ENCODE measurements around the gene CCDC178.

CCDC178 gene

DNA sequence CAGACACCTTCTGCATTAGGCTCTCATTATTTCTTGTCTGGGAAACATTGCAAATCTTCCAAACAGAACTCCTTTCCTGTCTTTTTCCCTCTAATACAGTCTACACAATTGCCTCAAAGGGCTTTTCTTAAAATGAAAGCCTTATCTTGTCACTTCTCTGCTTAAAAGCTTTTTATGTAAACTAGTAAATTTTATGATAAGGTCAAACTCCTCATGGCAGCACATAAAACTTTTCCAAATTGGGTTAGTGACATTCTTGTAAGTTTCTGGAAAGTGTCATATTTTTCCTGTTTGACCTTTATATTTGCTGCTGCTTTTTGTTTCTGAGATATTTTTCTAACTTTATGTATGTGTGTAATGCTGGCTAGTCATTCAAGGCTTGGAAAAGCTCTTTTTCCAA, 406.3 kb downstream of the CCDC178 start:
- DNase-seq (ENCODE audit: insufficient read length) (no peak), FAIRE-seq (no peak)
- TF ChIP-seq POLR2AphosphoS5 (IDR thresholded peaks at IDR 0.05; ENCODE audit: low read depth, low read length), result no peak
- TF ChIP-seq POLR2A (IDR thresholded peaks at IDR 0.05; ENCODE audit: low read depth, low read length), result no peak
- no peak for TF ChIP-seq TAF1 (IDR thresholded peaks at IDR 0.05; ENCODE audit: borderline replicate concordance, low read depth, low read length)

DNA sequence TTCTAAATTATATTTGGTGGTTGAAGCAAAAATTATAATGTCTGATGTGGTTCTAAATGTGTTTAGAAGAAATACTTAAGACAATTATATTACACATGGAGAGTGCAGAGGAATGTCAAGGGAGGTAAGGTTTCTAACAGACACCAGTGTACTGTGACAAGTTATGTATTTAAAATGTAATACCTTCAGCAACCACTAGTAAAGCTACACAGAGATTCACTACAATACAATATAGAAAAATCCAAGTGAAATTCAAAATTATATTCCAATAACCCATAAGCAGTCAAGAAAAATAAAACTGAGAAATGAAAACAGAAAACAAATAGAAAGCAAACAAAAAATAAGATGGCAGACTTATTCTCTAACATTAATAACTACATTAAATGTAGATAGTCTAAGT, 418.2 kb downstream of the CCDC178 start:
- FAIRE-seq (no peak), DNase-seq (ENCODE audit: insufficient read length) (no peak)
- TF ChIP-seq TAF1 (IDR thresholded peaks at IDR 0.05; ENCODE audit: borderline replicate concordance, low read depth, low read length) (no peak), POLR2A (IDR thresholded peaks at IDR 0.05; ENCODE audit: low read depth, low read length) (no peak), POLR2AphosphoS5 (IDR thresholded peaks at IDR 0.05; ENCODE audit: low read depth, low read length) (no peak)

DNA sequence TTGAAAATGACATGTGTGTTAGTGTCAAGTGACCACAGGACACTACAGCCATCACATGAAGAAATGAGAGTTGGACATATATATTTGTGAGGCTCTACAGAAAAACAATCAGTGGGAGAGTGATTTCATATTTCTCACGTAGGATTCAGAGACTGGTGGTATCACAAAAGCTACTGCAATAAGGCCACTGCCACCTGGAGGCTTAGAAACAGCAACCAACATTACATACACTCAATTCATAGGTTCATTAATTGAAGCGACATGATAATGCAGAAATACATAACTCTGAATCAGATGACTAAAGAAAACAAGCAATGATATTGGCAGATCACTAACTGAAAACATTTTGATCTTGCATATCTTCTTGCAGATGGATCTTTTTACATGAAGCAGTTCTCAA, 419.6 kb downstream of the CCDC178 start:
- DNase-seq (ENCODE audit: insufficient read length) (no peak), FAIRE-seq (no peak)

DNA sequence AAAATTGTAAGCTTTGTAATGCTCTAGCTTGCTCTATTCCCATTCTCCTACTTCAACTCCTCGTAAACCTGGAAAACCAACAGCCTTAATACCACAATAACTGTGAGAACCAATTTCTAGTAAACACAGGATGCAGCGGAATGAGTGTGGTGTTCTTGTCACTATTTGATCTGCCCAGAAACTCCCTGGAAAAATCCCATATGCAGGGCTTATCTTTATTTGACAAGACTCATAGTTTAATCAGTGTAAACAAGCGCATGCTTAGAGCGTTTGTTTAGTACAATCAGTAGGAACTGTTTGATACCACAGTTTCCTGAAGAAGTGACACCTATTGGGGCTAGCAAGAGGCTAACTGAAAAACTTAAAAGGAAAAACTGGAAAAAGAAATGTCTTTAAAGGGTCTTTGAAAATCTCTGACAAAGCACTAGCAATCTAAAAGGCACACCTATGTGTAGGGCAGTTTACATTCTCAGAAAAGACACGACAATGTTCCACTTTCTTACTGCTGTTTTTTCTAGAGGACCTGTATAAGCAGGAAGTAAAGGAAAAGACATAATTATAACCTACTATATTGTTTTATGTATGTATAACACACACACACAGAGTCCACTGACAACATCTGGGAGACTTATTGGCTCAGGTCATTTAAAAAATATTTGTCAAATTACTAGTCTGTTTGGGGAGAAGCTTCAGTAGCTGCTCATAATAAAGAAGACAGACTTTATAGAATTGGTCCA, 426.3 kb downstream of the CCDC178 start:
- FAIRE-seq (no peak), DNase-seq (ENCODE audit: insufficient read length) (no peak)
- TF ChIP-seq POLR2AphosphoS5 (IDR thresholded peaks at IDR 0.05; ENCODE audit: low read depth, low read length) (no peak), TAF1 (IDR thresholded peaks at IDR 0.05; ENCODE audit: borderline replicate concordance, low read depth, low read length) (no peak), POLR2A (IDR thresholded peaks at IDR 0.05; ENCODE audit: low read depth, low read length) (no peak)

More for the DNA sequence above, 419.6 kb downstream of the CCDC178 start:
- TF ChIP-seq TAF1 (IDR thresholded peaks at IDR 0.05; ENCODE audit: borderline replicate concordance, low read depth, low read length) (no peak), POLR2AphosphoS5 (IDR thresholded peaks at IDR 0.05; ENCODE audit: low read depth, low read length) (no peak), POLR2A (IDR thresholded peaks at IDR 0.05; ENCODE audit: low read depth, low read length) (no peak)

DNA sequence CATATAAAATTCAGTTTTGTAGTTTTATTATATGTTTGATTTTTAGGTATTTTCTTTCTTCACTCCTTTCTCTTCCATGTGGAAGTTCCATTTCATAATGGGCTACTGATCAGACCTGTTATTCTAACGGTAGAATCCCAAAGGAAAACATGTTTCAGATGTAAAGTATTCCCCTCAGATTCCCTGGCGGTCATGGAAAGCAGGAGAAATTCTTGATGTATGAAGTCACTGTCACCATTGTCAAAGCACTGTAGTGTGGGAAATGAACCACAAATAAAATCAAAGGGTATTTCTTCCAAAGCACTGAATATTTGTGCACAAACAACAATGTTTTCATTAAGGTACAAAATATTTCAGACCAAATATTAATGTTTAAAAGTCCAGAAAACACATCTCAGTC, 430.4 kb downstream of the CCDC178 start:
- no peak for TF ChIP-seq TAF1 (IDR thresholded peaks at IDR 0.05; ENCODE audit: borderline replicate concordance, low read depth, low read length)
- no peak for TF ChIP-seq POLR2A (IDR thresholded peaks at IDR 0.05; ENCODE audit: low read depth, low read length)
- no peak for TF ChIP-seq POLR2AphosphoS5 (IDR thresholded peaks at IDR 0.05; ENCODE audit: low read depth, low read length)
- no peak for DNase-seq (ENCODE audit: insufficient read length)
- no peak for FAIRE-seq

DNA sequence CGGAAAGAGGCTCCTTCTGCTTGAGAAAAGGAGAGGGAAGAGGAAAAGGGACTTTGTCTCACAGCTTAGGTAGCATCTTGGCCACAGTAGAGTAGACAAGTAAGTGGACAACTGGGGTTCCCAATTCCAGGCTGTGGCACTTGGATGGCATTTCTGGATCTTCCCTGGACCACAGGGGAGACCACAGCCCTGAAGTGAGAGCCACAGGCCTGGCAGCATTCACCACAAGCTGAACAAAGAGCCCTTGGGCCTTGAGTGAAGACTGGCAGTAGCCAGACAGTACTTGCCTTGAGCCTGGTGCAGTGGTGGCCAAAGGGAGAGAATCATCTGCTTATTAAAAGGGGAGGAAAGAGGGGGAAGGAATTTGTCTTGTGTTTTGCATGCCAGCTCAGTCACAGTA, 441.6 kb downstream of the CCDC178 start:
- no peak for DNase-seq (ENCODE audit: insufficient read length)
- no peak for FAIRE-seq
- no peak for TF ChIP-seq POLR2A (IDR thresholded peaks at IDR 0.05; ENCODE audit: low read depth, low read length)
- no peak for TF ChIP-seq POLR2AphosphoS5 (IDR thresholded peaks at IDR 0.05; ENCODE audit: low read depth, low read length)
- no peak for TF ChIP-seq TAF1 (IDR thresholded peaks at IDR 0.05; ENCODE audit: borderline replicate concordance, low read depth, low read length)

DNA sequence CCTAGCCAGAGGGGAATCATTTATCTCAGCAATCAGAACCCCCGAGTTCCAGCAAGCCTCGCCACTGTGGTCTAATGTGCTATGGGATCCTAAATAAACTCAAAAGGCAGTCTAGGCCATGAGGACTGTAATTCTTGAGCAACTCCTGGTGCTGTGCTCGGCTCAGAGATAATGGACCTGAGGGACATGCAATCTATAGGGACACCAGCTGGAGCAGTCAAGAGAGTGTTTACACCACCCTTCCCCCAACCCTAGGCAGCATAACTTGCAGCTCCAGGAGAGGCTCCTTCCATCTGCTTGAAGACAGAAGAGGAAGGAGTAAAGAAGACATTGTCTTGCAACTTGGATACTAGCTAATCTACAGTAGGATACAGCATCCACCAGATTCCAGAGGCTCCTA, 442.2 kb downstream of the CCDC178 start:
- TF ChIP-seq TAF1 (IDR thresholded peaks at IDR 0.05; ENCODE audit: borderline replicate concordance, low read depth, low read length) (no peak), POLR2A (IDR thresholded peaks at IDR 0.05; ENCODE audit: low read depth, low read length) (no peak), POLR2AphosphoS5 (IDR thresholded peaks at IDR 0.05; ENCODE audit: low read depth, low read length) (no peak)
- no peak for FAIRE-seq

DNA sequence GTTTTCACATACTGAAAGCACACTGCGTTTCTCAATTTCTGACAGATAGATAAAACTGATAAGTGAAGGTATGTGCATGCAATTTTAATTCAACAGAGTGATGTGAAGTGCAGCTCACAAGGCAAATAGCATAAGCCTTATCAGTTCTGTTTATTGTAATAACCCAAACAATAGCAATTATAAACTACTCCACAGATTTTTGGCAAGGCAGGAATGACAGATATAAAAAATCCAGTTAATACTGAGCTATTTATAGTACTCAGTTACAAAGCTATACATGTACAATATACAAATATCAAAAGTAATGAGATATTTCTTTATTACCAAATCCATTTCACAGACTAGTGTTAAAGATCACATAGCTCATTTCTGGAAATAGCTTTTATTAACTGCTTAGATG, 456.8 kb downstream of the CCDC178 start:
- no peak for FAIRE-seq
- TF ChIP-seq TAF1 (IDR thresholded peaks at IDR 0.05; ENCODE audit: borderline replicate concordance, low read depth, low read length), result no peak
- no peak for TF ChIP-seq POLR2AphosphoS5 (IDR thresholded peaks at IDR 0.05; ENCODE audit: low read depth, low read length)
- no peak for TF ChIP-seq POLR2A (IDR thresholded peaks at IDR 0.05; ENCODE audit: low read depth, low read length)
- DNase-seq (ENCODE audit: insufficient read length), result no peak

More for the DNA sequence above, 442.2 kb downstream of the CCDC178 start:
- DNase-seq (ENCODE audit: insufficient read length), result no peak

DNA sequence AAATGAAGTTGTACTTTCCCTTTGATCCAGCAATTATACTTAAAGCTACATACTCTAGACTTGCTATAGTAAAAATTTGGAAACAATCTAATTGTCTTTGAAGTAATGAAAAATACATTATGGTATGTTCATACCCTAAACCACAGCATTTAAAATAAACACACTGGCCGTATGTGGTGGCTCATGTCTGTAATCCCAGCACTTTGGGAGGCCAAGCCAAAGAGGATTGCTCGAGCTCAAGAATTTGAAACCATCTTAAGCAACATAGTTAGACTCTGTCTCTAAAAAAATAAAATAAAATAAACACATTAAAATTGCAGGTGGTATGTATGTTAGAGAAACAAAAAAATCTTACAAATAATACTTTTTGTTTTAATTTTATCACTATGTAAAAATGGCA, 459.6 kb downstream of the CCDC178 start:
- DNase-seq (ENCODE audit: insufficient read length) (no peak), FAIRE-seq (no peak)
- TF ChIP-seq POLR2AphosphoS5 (IDR thresholded peaks at IDR 0.05; ENCODE audit: low read depth, low read length) (no peak), TAF1 (IDR thresholded peaks at IDR 0.05; ENCODE audit: borderline replicate concordance, low read depth, low read length) (no peak), POLR2A (IDR thresholded peaks at IDR 0.05; ENCODE audit: low read depth, low read length) (no peak)

DNA sequence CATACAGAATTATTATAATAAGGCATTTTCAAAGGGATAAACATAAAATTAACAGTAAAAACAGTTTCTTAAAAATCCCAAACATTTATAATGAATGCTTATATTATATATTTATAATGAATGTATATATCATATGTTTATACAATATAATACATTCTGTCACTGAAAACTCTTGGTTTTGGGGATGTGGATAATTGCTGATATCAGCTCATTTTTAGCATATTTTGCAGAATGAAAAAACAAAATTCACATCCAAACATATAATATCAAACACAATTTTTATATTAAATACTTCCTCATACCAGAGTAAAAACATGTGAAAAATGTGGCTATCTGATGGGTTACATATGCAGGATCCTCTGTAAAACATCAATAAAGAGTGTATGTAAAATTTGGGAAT, 465.0 kb downstream of the CCDC178 start:
- DNase-seq (ENCODE audit: insufficient read length), result no peak
- no peak for FAIRE-seq
- TF ChIP-seq POLR2AphosphoS5 (IDR thresholded peaks at IDR 0.05; ENCODE audit: low read depth, low read length) (no peak), POLR2A (IDR thresholded peaks at IDR 0.05; ENCODE audit: low read depth, low read length) (no peak), TAF1 (IDR thresholded peaks at IDR 0.05; ENCODE audit: borderline replicate concordance, low read depth, low read length) (no peak)

DNA sequence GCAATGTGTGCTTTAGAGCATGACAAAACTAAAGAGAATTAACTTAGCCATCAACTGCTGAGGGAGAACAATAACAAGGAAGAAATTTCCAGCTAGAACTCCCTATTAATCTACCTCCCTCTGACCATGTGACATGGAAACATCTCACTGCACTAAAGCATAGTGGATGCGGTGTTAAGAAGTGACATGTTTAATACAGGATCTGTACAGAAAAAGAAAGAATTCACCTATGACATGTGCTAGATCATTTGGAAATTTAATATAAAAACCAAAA, 465.4 kb downstream of the CCDC178 start:
- no peak for FAIRE-seq
- DNase-seq (ENCODE audit: insufficient read length), result no peak

DNA sequence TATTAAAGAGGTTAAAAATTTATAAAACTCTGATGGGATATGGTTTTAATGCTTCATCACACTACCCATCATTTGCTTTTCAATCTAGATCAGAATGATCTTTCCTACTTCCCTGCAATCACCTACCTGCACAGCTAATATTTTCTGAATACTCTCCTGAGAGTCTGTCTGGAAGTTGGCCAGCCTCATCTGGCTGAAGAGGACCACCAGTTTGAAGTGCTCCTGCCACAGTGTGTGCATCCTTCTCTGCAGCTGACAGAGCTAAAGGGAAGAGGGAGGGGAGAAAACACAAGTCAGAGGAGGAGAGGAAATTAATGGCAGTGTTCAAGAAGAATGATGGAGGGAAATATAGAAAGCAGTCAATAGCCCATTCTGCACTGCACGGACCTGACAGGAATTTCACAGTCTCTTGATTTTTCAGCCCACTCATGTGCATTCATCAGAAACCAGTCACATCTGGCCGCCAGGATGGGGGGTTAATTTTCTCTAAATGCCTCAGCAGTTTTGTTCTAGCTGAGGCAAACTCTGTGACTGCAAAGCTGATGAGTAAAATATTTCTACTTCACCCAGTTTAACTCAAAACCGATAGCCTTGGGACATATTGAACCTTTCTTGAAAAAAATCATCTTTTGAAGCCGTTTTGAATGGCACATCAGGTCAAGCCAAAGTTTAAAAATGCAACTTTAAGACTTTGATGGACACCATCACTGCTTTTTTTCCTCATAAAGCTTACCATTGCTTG, 465.9 kb downstream of the CCDC178 start:
- no peak for TF ChIP-seq POLR2A (IDR thresholded peaks at IDR 0.05; ENCODE audit: low read depth, low read length)
- no peak for TF ChIP-seq POLR2AphosphoS5 (IDR thresholded peaks at IDR 0.05; ENCODE audit: low read depth, low read length)
- TF ChIP-seq TAF1 (IDR thresholded peaks at IDR 0.05; ENCODE audit: borderline replicate concordance, low read depth, low read length), result no peak
- FAIRE-seq (peak; percentile 69), DNase-seq (ENCODE audit: insufficient read length) (no peak)

More for the DNA sequence above, 465.4 kb downstream of the CCDC178 start:
- no peak for TF ChIP-seq TAF1 (IDR thresholded peaks at IDR 0.05; ENCODE audit: borderline replicate concordance, low read depth, low read length)
- no peak for TF ChIP-seq POLR2A (IDR thresholded peaks at IDR 0.05; ENCODE audit: low read depth, low read length)
- no peak for TF ChIP-seq POLR2AphosphoS5 (IDR thresholded peaks at IDR 0.05; ENCODE audit: low read depth, low read length)
